H1 (cell line): Measurements from ENCODE around the gene ZBTB48. TPM values are rescaled to one million over a fixed set of nuclear protein-coding genes. Genes with fewer than 3 reads are reported as not detected.

Experiments used
- CTCF ChIA-PET: fragments of 300-600 bp; sonication (Branson Sonifier 250); formaldehyde crosslinking; loops from one replicate; lab custom pipeline; 2021; ENCODE audit not compliant: partially characterized antibody; lab: Charles Lee
- POLR2A ChIA-PET: fragments of 300-600 bp; sonication (Branson Sonifier 250); formaldehyde crosslinking; loops from one replicate; lab custom pipeline; 2021; ENCODE audit warnings: inconsistent platforms; ENCODE audit not compliant: partially characterized antibody; lab: Charles Lee
- DNase-seq, 2 experiments: peaks; one replicate each; pipeline versions ENCODE4 v3.0.0 to v3.0.0-alpha.2; 2010 to 2022; ENCODE audit warnings: low spot score in 2 of 2, low read depth in 1 of 2, mixed read lengths in 1 of 2
- FAIRE-seq: peaks from 2 replicates; lab custom pipeline; 2011; peaks lifted over from hg19 to GRCh38; lab: Jason Lieb, UNC
- H2AFZ ChIP-seq: 2 replicates; pipeline ENCODE4 v1.8.1; 2012; ENCODE audit warnings: low read length, inconsistent platforms
- H2AK5ac ChIP-seq: 2 replicates; pipeline ENCODE4 v1.6.1; 2013; ENCODE audit warnings: low read depth, low read length
- H2BK120ac ChIP-seq: replicated peaks from 2 replicates; pipeline ENCODE3; 2013; ENCODE audit warnings: low read depth, low read length, inconsistent platforms
- H2BK12ac ChIP-seq: 2 replicates; pipeline ENCODE4 v1.6.1; 2013; ENCODE audit warnings: low read depth, low read length
- H2BK15ac ChIP-seq: 2 replicates; pipeline ENCODE4 v1.6.1; 2013; ENCODE audit warnings: low read length
- H2BK20ac ChIP-seq: 2 replicates; pipeline ENCODE4 v1.6.1; 2013; ENCODE audit warnings: low read length
- H2BK5ac ChIP-seq: 2 replicates; pipeline ENCODE4 v1.6.1; 2013; ENCODE audit warnings: low read depth, low read length
- H3K14ac ChIP-seq: 2 replicates; pipeline ENCODE4 v1.6.1; 2013; ENCODE audit warnings: inconsistent platforms; ENCODE audit not compliant: insufficient read length
- H3K18ac ChIP-seq: 2 replicates; pipeline ENCODE4 v1.6.1; 2013; ENCODE audit warnings: low read length; ENCODE audit errors: extremely low read depth
- H3K23ac ChIP-seq: 2 replicates; pipeline ENCODE4 v1.6.1; 2013; ENCODE audit warnings: inconsistent platforms; ENCODE audit not compliant: insufficient read length
- H3K23me2 ChIP-seq: 2 replicates; pipeline ENCODE4 v1.6.1; 2013; ENCODE audit warnings: low read depth, low read length
- H3K27ac ChIP-seq: 2 replicates; pipeline ENCODE4 v1.6.1; 2011; ENCODE audit warnings: low read depth, low read length, inconsistent platforms
- H3K27me3 ChIP-seq, 4 experiments: replicated peaks in 1 of 4; 1 replicate in 1 of 4; 2 replicates in 3 of 4; pipeline versions ENCODE4 v1.6.1 to v1.8.1; 2011 to 2013; ENCODE audit warnings: low read length in 3 of 4, mild to moderate bottlenecking in 3 of 4, inconsistent platforms in 2 of 4, mixed read lengths in 2 of 4, moderate library complexity in 1 of 4; ENCODE audit not compliant: control insufficient read depth in 3 of 4, insufficient read depth in 3 of 4; ENCODE audit errors: extremely low read depth in 1 of 4
- H3K36me3 ChIP-seq, 4 experiments: 2 replicates each; pipeline versions ENCODE4 v1.6.1 to v1.8.1; 2011 to 2013; ENCODE audit warnings: mild to moderate bottlenecking in 4 of 4, low read length in 3 of 4, moderate library complexity in 2 of 4, control low read depth in 1 of 4, inconsistent platforms in 1 of 4; ENCODE audit not compliant: insufficient read depth in 4 of 4, control insufficient read depth in 2 of 4
- H3K4ac ChIP-seq: replicated peaks from 2 replicates; pipeline ENCODE3; 2013; ENCODE audit warnings: low read length, low read depth, mixed read lengths, inconsistent platforms; ENCODE audit not compliant: insufficient read length
- H3K4me1 ChIP-seq, 4 experiments: replicated peaks in 1 of 4; 1 replicate in 1 of 4; 2 replicates in 3 of 4; pipeline versions ENCODE4 v1.6.1 to v1.8.1; 2011 to 2013; ENCODE audit warnings: low read length in 3 of 4, inconsistent platforms in 2 of 4, mixed read lengths in 1 of 4; ENCODE audit not compliant: insufficient read depth in 4 of 4, control insufficient read depth in 3 of 4
- H3K4me2 ChIP-seq, 2 experiments: 2 replicates each; pipeline versions ENCODE4 v1.6.1 to v1.8.1; 2011 to 2013; ENCODE audit warnings: low read depth in 2 of 2, low read length in 2 of 2, control low read depth in 1 of 2, inconsistent platforms in 1 of 2, mild to moderate bottlenecking in 1 of 2; ENCODE audit not compliant: insufficient read depth in 1 of 2
- H3K4me3 ChIP-seq, 4 experiments: fragments of 200-600, 300-600 bp in 1 of 4; sonication (generic), shearing (Covaris generic), sonication (Bioruptor Twin) in 1 of 4; 2 replicates each; pipeline versions ENCODE4 v1.5.1 to v1.8.1; 2011 to 2016; ENCODE audit warnings: low read length in 4 of 4, low read depth in 3 of 4, control low read depth in 2 of 4, inconsistent platforms in 2 of 4, mild to moderate bottlenecking in 2 of 4, mixed read lengths in 1 of 4, moderate library complexity in 1 of 4; ENCODE audit not compliant: insufficient read depth in 2 of 4; ENCODE audit errors: extremely low read depth in 1 of 4
- H3K56ac ChIP-seq: replicated peaks from 2 replicates; pipeline ENCODE3; 2013; ENCODE audit warnings: low read depth, mild to moderate bottlenecking, mixed read lengths, low read length, inconsistent platforms; ENCODE audit not compliant: insufficient read length
- H3K79me1 ChIP-seq: 2 replicates; pipeline ENCODE4 v1.6.1; 2013; ENCODE audit warnings: low read depth, low read length, control low read depth
- H3K79me2 ChIP-seq, 2 experiments: 2 replicates each; pipeline versions ENCODE4 v1.6.1 to v1.8.1; 2012 to 2013; ENCODE audit warnings: low read length in 2 of 2, mild to moderate bottlenecking in 2 of 2, inconsistent platforms in 1 of 2; ENCODE audit not compliant: insufficient read depth in 2 of 2, control insufficient read depth in 1 of 2
- H3K9ac ChIP-seq, 4 experiments: replicated peaks in 1 of 4; 1 replicate in 1 of 4; 2 replicates in 3 of 4; pipeline versions ENCODE4 v1.6.1 to v1.8.1; 2011 to 2013; ENCODE audit warnings: low read depth in 3 of 4, low read length in 3 of 4, control low read depth in 2 of 4, mild to moderate bottlenecking in 2 of 4, moderate library complexity in 2 of 4, inconsistent platforms in 1 of 4; ENCODE audit errors: extremely low read depth in 1 of 4
- H3K9me3 ChIP-seq, 2 experiments: 2 replicates each; pipeline versions ENCODE4 v1.6.1 to v1.8.1; 2012 to 2013; ENCODE audit warnings: mild to moderate bottlenecking in 2 of 2, moderate library complexity in 2 of 2, control low read depth in 1 of 2, inconsistent platforms in 1 of 2, low read depth in 1 of 2, low read length in 1 of 2, mixed read lengths in 1 of 2; ENCODE audit not compliant: insufficient read depth in 2 of 2
- H4K20me1 ChIP-seq, 2 experiments: replicated peaks in 1 of 2; 2 replicates each; pipeline versions ENCODE3 to v1.8.1; 2011 to 2013; ENCODE audit warnings: inconsistent platforms in 2 of 2, low read length in 2 of 2, mild to moderate bottlenecking in 1 of 2; ENCODE audit not compliant: insufficient read depth in 2 of 2, control insufficient read depth in 1 of 2
- H4K5ac ChIP-seq: 2 replicates; pipeline ENCODE4 v1.6.1; 2013; ENCODE audit warnings: low read length, low read depth, mixed read lengths, inconsistent platforms; ENCODE audit not compliant: insufficient read length
- H4K8ac ChIP-seq: 2 replicates; pipeline ENCODE4 v1.8.0; 2013; ENCODE audit warnings: mild to moderate bottlenecking, moderate library complexity, low read length, inconsistent platforms; ENCODE audit not compliant: insufficient read depth; ENCODE audit errors: extremely low read depth
- H4K91ac ChIP-seq: replicated peaks from 2 replicates; pipeline ENCODE3; 2013; ENCODE audit warnings: low read length, mixed read lengths, inconsistent platforms; ENCODE audit not compliant: insufficient read length
- CBX5 ChIP-seq: fragments of 300-800, 300-1000 bp; sonication (generic); IDR thresholded peaks from 2 replicates; pipeline ENCODE4 v1.7.1; 2016; ENCODE audit warnings: antibody characterized with exemption, low read length, low read depth
- CEBPB ChIP-seq: IDR thresholded peaks from 2 replicates; pipeline ENCODE4 v1.6.1; 2012; ENCODE audit warnings: low read depth, low read length
- EGR1 ChIP-seq: IDR thresholded peaks from 2 replicates; pipeline ENCODE4 v1.6.1; 2011; ENCODE audit warnings: low read depth, low read length, borderline replicate concordance
- EZH2 ChIP-seq: fragments of 200-600 bp; sonication (generic); IDR thresholded peaks from 2 replicates; pipeline ENCODE4 v1.7.1; 2012; ENCODE audit warnings: low read depth, mild to moderate bottlenecking, moderate library complexity, low read length, inconsistent platforms; ENCODE audit not compliant: severe bottlenecking
- FOSL1 ChIP-seq: IDR thresholded peaks from 2 replicates; pipeline ENCODE4 v1.6.1; 2011; ENCODE audit warnings: mild to moderate bottlenecking, low read depth, low read length, moderate library complexity; ENCODE audit not compliant: insufficient read depth
- NANOG ChIP-seq: IDR thresholded peaks from 2 replicates; pipeline ENCODE4 v1.6.1; 2011; ENCODE audit warnings: low read length, low read depth, mild to moderate bottlenecking, inconsistent platforms; ENCODE audit not compliant: insufficient read depth, poor library complexity, severe bottlenecking
- POLR2AphosphoS5 ChIP-seq: IDR thresholded peaks from 2 replicates; pipeline ENCODE4 v1.6.1; 2011; ENCODE audit warnings: low read depth, low read length
- RAD21 ChIP-seq, 2 experiments: IDR thresholded peaks in 1 of 2; conservative IDR thresholded peaks in 1 of 2; 2 replicates each; pipeline ENCODE4 v1.6.1; 2011; ENCODE audit warnings: low read depth in 2 of 2, low read length in 2 of 2, improper control_type of control experiment in 1 of 2, inconsistent platforms in 1 of 2, mild to moderate bottlenecking in 1 of 2, moderate library complexity in 1 of 2
- SIN3A ChIP-seq, 2 experiments: IDR thresholded peaks in 1 of 2; conservative IDR thresholded peaks in 1 of 2; 2 replicates each; pipeline ENCODE4 v1.6.1; 2011 to 2012; ENCODE audit warnings: low read length in 2 of 2, improper control_type of control experiment in 1 of 2, low read depth in 1 of 2, mild to moderate bottlenecking in 1 of 2
- SP1 ChIP-seq: IDR thresholded peaks from 2 replicates; pipeline ENCODE4 v1.6.1; 2011; ENCODE audit warnings: low read depth, low read length
- SP4 ChIP-seq: IDR thresholded peaks from 2 replicates; pipeline ENCODE4 v1.6.1; 2012; ENCODE audit warnings: low read length, inconsistent platforms
- TAF7 ChIP-seq: optimal IDR thresholded peaks from 2 replicates; pipeline ENCODE3; 2011; ENCODE audit warnings: low read depth, mild to moderate bottlenecking, inconsistent platforms, low read length, moderate library complexity, borderline replicate concordance
- TEAD4 ChIP-seq: IDR thresholded peaks from 2 replicates; pipeline ENCODE4 v1.6.1; 2012; ENCODE audit warnings: low read depth, low read length, inconsistent platforms, mixed read lengths
- YY1 ChIP-seq: IDR thresholded peaks from 2 replicates; pipeline ENCODE4 v1.6.1; 2011; ENCODE audit warnings: low read depth, mild to moderate bottlenecking, low read length
- WGBS, 2 experiments: shearing (Covaris generic) in 1 of 2; methylation state at CpG; one replicate each; pipeline versions ENCODE4 v1.1.6 to v1.1.7; 2013 to 2015; ENCODE audit warnings: low lambda C conversion rate in 2 of 2, mixed read lengths in 2 of 2, inconsistent platforms in 1 of 2, low coverage in 1 of 2, missing lambda C conversion rate in 1 of 2; ENCODE audit not compliant: insufficient replicate concordance in 2 of 2, insufficient coverage in 1 of 2, insufficient read length in 1 of 2; ENCODE audit errors: extremely low coverage in 1 of 2, missing lambda C conversion rate in 1 of 2; 5-methylcytosine and 5-hydroxymethylcytosine counted together
- polyA plus RNA-seq, 7 experiments: library from polyadenylated mRNA; depleted of rRNA in 3 of 7; stranded (reverse) in 5 of 7; unstranded in 2 of 7; fragments of >200 nt in 5 of 7; fragments of 200-250 nt in 2 of 7; gene quantifications; 1 replicate in 5 of 7; 2 replicates in 1 of 7; 4 replicates in 1 of 7; pipeline versions ENCODE4 v1.2.1 to v1.2.3, GENCODE V29; 2011 to 2013; ENCODE audit warnings: missing spikeins in 2 of 7, mixed read lengths in 2 of 7
- total RNA-seq: library from RNA; stranded (reverse); fragmentation: NEBNext Ultra II Directional; extraction: Animal tissue kit (Norgen Biotek cat#: 25700); gene quantifications from 2 replicates; pipeline ENCODE4 v1.2.1, GENCODE V29; 2021

The ZBTB48 gene
- total and polyA plus RNA-seq, 2 of the 8 experiments (the other 6 are each of a cell fraction or from before 2014, with no cell fraction given): 28.2 to 28.8 TPM

DNA sequence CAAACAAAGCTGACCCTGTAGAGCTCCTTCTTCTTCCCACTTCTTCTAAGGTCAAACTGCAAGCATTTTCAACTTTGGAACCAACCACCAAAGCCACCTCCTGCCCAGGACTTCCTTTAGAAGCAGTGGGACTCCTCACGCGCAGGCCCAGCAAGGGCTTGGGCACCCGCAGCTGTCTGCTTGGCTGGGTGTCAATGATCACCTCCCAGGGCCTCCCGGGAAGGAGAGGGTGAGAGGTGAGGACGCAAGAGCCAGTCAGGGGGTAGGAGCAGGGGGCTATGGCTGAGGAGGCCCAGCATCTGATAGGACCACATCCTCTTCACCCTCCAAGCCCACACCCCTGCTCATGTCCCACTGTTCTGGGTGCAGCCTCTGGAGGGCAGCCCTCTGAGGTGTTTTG is 12.6 kb downstream of the ZBTB48 start:
- no peak overlapping the region for H2BK120ac ChIP-seq
- peaks cover 9 to 37% of the 10 kb centered on the region in 2 experiments for H4K20me1 ChIP-seq
- H4K91ac ChIP-seq: no peak overlapping the region
- H3K9ac ChIP-seq: no peak overlapping the region
- H3K23me2 ChIP-seq: no peaks in the 10 kb centered on the region
- H3K79me1 ChIP-seq: no peaks in the 10 kb centered on the region; the same call in 1 of the 2 replicates
- H3K4ac ChIP-seq: no peak overlapping the region
- no peak overlapping the region for H3K27ac ChIP-seq
- 92% methylated on average over 5 of the region's 5 CpGs; no CpG with 5 or more reads in 1 of the 2 experiments for WGBS, 2 experiments
- no peaks in the 10 kb centered on the region for H3K9me3 ChIP-seq
- no peaks in the 10 kb centered on the region for H3K4me1 ChIP-seq
- H2BK12ac ChIP-seq: no peak overlapping the region
- no peak overlapping the region for H2BK20ac ChIP-seq
- H4K5ac ChIP-seq: no peak overlapping the region
- H3K27me3 ChIP-seq: no peaks in the 10 kb centered on the region
- H4K8ac ChIP-seq: no peak overlapping the region
- no peak for DNase-seq
- no peak overlapping the region for H3K18ac ChIP-seq
- H3K14ac ChIP-seq: no peak overlapping the region
- no peak overlapping the region for H2BK15ac ChIP-seq
- no peak for FAIRE-seq
- no peak overlapping the region for H2AFZ ChIP-seq
- no peak overlapping the region for H3K4me2 ChIP-seq
- H3K23ac ChIP-seq: no peak overlapping the region
- CTCF ChIA-PET: interaction anchor here (1.5 to 1.7 kb wide), 2 partner anchors 11 to 69 kb away, joined by 3 to 4 read pairs; no protein-coding TSS in a partner anchor
- H3K79me2 ChIP-seq: peaks cover 0 to 10% of the 10 kb centered on the region in 2 experiments; a peak in 1 of 4 replicates
- H2AK5ac ChIP-seq: no peak overlapping the region
- POLR2A ChIA-PET: interaction anchor here (0.9 to 17.4 kb wide), 4 partner anchors 8 to 45 kb away, joined by 3 to 196 read pairs (median 6); partner anchors contain the start of gene KLHL21
- H2BK5ac ChIP-seq: no peak overlapping the region
- H3K36me3 ChIP-seq: peaks cover 2 to 54% (median 28%) of the 10 kb centered on the region in 4 experiments; a peak in 6 of 8 replicates
- H3K56ac ChIP-seq: no peak overlapping the region
- no peak overlapping the region for H3K4me3 ChIP-seq
- no peak for TF ChIP-seq POLR2AphosphoS5
- no peak for TF ChIP-seq EGR1
- TF ChIP-seq SP4: no peak
- TF ChIP-seq RAD21 (IDR thresholded peaks at IDR 0.05 in 1 of 2, conservative IDR thresholded peaks at IDR 0.05 in 1 of 2; ENCODE audit: low read depth in 2 of 2, low read length in 2 of 2): no peak
- no peak for TF ChIP-seq TEAD4
- no peak for TF ChIP-seq SP1
- no peak for TF ChIP-seq NANOG
- no peak for TF ChIP-seq TAF7
- TF ChIP-seq YY1: no peak
- no peak for TF ChIP-seq CEBPB
- TF ChIP-seq CBX5: no peak
- no peak for TF ChIP-seq FOSL1
- TF ChIP-seq EZH2: no peak
- no peak for TF ChIP-seq SIN3A (conservative IDR thresholded peaks at IDR 0.05 in 1 of 2, IDR thresholded peaks at IDR 0.05 in 1 of 2; ENCODE audit: low read depth in 1 of 2, low read length in 2 of 2)
